Activated naive CD4-positive, alpha-beta T cell treated with anti-CD3 and anti-CD28 coated beads, Interleukin-2, amount 50 U/mL, for 24 hours (primary cell): ENCODE measurements around the gene SYNDIG1.

ENCODE experiments used
- H3K27ac Mint-ChIP-seq: one replicate; pipeline ENCODE4 v1.8.0; 2021; ENCODE audit warnings: mild to moderate bottlenecking, mixed read lengths
- H3K27me3 Mint-ChIP-seq: one replicate; pipeline ENCODE4 v1.8.0; 2021; ENCODE audit warnings: mixed read lengths
- H3K36me3 Mint-ChIP-seq: one replicate; pipeline ENCODE4 v1.8.0; 2021; ENCODE audit warnings: mixed read lengths
- H3K4me1 Mint-ChIP-seq: one replicate; pipeline ENCODE4 v1.8.0; 2021; ENCODE audit warnings: mixed read lengths
- H3K4me3 Mint-ChIP-seq: one replicate; pipeline ENCODE4 v1.8.0; 2021; ENCODE audit warnings: mild to moderate bottlenecking, mixed read lengths
- H3K9me3 Mint-ChIP-seq: one replicate; pipeline ENCODE4 v1.8.0; 2021; ENCODE audit warnings: mixed read lengths

Gene SYNDIG1

DNA sequence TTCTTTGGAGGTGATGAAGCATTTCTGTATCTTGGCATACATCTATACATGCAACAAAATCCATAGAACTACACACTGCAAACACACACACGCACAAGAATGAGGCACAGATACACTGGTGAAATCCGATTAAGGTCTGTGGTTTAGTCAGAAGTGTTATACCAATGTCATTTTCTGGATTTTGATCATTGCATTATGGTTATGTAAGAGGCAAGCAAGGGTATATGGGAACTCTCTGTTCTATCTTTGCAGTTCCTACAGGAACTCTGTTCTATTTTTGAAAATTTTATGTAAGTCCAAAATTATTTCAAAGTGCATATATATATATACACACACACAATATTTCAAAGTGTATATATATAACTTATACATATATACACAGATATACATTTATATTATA lies 101.7 kb downstream of the SYNDIG1 start:
- Mint-ChIP-seq H3K27ac (no peak overlapping the region), H3K27me3 (no peaks in the 10 kb centered on the region), H3K4me3 (no peak overlapping the region)

DNA sequence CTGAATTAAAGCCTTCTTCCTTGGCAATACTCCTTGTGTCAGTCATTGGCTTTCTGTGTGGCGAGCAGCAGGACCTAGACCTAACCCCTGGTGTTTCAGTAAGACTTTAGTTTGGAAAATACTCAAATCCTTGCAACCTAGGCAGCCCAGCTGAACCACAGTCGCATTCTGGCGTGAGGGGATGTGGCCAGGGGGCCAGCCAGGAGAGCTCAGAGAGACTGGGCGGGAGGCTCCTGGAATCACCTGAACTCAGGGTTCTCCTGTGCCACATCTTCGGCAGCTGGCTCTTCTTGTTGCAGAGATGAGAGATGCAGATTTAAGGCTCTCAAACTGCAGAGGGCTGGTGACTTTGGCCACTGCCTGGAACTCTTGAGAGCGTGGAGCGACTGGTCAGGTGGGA lies 102.7 kb downstream of the SYNDIG1 start:
- H3K4me1 Mint-ChIP-seq, result no peaks in the 10 kb centered on the region
- no peak overlapping the region for H3K4me3 Mint-ChIP-seq
- H3K27ac Mint-ChIP-seq, result no peak overlapping the region
- H3K36me3 Mint-ChIP-seq, result no peaks in the 10 kb centered on the region
- H3K27me3 Mint-ChIP-seq, result no peaks in the 10 kb centered on the region
- no peaks in the 10 kb centered on the region for H3K9me3 Mint-ChIP-seq

More for the DNA sequence above, 101.7 kb downstream of the SYNDIG1 start:
- no peaks in the 10 kb centered on the region for H3K4me1 Mint-ChIP-seq
- no peaks in the 10 kb centered on the region for H3K36me3 Mint-ChIP-seq
- no peaks in the 10 kb centered on the region for H3K9me3 Mint-ChIP-seq

DNA sequence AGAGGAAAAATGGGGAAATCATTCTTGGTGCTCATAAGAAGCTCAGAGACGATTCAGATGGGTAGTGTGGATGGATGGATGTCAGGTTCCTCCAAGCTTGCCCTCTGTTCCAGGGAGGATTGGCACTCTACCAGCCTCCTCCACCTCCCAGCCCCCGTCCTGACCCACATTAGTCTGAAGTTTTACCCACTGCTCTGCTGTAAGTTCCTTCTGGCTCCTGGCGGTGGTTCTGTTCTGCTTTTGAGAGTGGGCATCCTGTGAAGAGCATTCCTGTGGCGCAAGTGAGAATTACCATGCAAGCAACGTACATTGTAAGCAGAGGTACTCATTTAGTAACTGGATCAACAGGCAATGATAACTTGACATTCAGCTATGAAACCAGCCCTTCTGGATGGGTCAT lies 103.4 kb downstream of the SYNDIG1 start:
- Mint-ChIP-seq H3K27me3 (no peaks in the 10 kb centered on the region), H3K4me3 (no peak overlapping the region), H3K27ac (no peak overlapping the region), H3K4me1 (no peaks in the 10 kb centered on the region), H3K9me3 (no peaks in the 10 kb centered on the region), H3K36me3 (no peaks in the 10 kb centered on the region)

DNA sequence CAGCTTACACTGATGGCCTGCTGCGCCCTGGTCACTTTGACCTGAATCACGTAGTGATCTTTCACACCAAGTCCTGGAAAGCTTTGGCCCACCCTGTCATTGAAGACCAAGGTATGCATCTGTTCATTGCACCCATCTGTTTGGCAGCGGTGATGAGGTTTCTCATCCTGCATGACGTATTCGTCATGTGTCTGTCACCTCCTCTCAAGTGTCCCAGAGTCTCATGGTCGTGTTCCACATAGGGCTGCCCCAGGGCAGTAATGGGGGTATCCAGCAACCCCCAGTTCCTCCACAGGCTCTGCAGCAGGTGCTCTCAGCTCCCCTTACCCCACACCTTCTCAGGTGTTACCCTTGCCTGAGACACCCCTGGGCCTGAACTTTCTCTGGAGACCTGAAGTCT lies 104.1 kb downstream of the SYNDIG1 start:
- no peak overlapping the region for H3K27ac Mint-ChIP-seq
- no peaks in the 10 kb centered on the region for H3K4me1 Mint-ChIP-seq
- H3K27me3 Mint-ChIP-seq, result no peaks in the 10 kb centered on the region
- H3K36me3 Mint-ChIP-seq, result no peaks in the 10 kb centered on the region
- no peaks in the 10 kb centered on the region for H3K9me3 Mint-ChIP-seq
- H3K4me3 Mint-ChIP-seq, result no peak overlapping the region

DNA sequence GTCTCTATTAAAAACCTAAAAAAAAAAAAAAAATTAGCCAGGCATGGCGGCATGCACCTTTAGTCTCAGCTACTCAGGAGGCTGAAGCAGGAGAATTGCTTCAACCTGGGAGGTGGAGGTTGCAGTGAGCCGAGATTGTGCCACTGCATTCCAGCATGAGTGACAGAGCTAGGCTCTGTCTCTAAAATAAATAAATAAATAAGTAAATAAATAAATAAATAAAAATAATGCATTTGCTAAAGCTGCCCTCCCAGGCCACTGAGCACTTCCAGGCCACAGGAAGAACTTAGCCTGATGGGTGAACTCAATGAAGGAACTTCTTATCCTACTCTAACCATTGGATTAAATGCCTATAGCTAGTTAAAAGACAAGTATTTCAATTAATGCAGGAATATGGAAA lies 104.9 kb downstream of the SYNDIG1 start:
- Mint-ChIP-seq H3K4me1 (no peaks in the 10 kb centered on the region), H3K36me3 (no peaks in the 10 kb centered on the region), H3K27ac (no peak overlapping the region), H3K9me3 (no peaks in the 10 kb centered on the region), H3K4me3 (no peak overlapping the region), H3K27me3 (no peaks in the 10 kb centered on the region)

DNA sequence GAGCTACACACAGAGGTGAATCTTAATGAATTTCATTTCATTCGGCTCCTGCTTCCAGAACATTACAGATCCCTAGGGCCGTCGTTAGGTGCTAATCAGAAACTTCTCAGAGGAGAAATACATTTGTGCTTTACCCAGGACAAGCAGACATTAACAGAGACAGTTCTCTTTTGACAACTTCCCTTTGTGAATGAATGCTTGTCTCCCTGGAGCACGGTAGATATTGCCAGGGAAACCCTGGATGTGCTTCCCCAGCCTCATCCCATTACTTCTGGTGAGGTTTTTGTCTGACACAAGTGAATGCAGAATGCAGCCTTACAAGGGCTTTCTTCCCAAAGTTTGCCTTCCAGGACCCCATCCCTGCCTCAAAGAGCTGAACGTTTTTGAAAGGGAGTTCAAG lies 105.4 kb downstream of the SYNDIG1 start:
- Mint-ChIP-seq H3K9me3 (no peaks in the 10 kb centered on the region), H3K36me3 (no peaks in the 10 kb centered on the region), H3K27me3 (no peaks in the 10 kb centered on the region), H3K4me3 (no peak overlapping the region), H3K27ac (no peak overlapping the region), H3K4me1 (no peaks in the 10 kb centered on the region)

DNA sequence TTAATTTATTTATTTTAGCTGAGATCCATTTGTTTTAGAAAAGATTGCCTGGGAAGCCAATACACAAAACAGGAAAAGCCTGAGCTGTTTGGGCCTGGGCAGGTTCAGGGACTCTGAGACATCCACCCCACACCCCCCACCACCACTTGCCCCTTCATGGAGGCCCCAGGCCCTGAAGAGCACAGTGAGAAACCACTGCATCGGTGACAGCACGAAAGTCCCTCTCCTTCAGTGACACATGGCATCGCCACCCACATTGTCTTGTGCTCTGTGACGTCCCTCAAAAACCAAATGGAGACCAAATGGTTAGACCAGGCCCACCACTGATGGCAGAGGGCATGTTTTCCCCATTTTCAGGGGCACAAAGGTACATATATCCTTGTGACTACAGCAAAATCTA lies 106.4 kb downstream of the SYNDIG1 start:
- Mint-ChIP-seq H3K27ac (no peak overlapping the region), H3K27me3 (no peaks in the 10 kb centered on the region), H3K9me3 (no peaks in the 10 kb centered on the region), H3K4me1 (no peaks in the 10 kb centered on the region), H3K36me3 (no peaks in the 10 kb centered on the region), H3K4me3 (no peak overlapping the region)

DNA sequence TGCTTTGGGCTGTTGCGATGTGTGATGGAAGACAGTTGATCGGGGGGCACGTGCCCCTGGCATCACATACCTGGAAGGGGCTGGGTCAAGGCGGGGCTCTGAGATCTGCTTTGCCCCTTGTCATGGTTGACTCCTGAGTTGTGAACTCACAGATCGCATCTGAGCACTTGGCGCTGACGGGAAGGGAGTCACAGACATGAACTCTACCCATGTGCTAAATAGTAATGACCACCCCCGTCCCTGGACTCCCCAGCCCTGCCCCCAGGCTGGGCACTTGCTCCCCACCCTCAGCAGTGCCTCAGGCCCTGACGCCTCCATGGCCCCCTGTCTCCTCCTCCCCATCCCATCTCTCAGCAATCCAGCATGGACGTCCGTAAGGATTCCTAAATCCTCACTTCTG lies 107.0 kb downstream of the SYNDIG1 start:
- H3K9me3 Mint-ChIP-seq, result no peaks in the 10 kb centered on the region
- no peak overlapping the region for H3K4me3 Mint-ChIP-seq
- H3K4me1 Mint-ChIP-seq, result no peaks in the 10 kb centered on the region
- H3K36me3 Mint-ChIP-seq, result no peaks in the 10 kb centered on the region
- no peak overlapping the region for H3K27ac Mint-ChIP-seq
- no peaks in the 10 kb centered on the region for H3K27me3 Mint-ChIP-seq

DNA sequence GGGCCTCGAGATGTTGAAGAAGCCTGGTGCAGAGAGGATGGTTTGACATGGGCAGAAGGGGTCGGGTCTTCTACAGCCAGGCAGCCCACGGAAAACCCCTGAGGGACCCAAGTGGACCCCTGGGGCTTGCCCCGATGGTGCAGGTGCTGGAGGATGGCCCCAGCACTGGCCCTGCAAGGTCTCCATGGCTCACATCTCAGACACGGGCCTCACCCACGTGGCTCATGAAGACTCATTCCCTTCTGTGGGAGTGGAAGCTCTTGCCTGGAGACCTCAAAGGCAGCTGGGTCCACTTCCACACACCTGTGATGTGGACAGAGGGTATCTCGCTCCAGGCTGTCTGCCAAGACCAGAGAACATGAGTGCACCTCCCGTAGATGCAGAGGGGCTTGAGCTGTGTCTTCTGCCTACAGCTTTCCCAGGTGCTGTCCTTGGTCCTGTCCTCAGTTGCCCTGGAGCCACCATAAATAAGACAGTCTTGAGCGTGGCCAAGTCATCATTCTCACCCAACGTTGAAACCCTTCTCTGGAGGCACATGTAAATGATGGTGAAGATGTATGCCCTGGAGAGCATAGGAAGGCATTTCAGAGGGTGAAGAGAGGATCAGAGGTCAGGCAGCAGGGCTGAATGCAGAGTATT lies 108.0 kb downstream of the SYNDIG1 start:
- H3K27ac Mint-ChIP-seq, result no peak overlapping the region
- H3K9me3 Mint-ChIP-seq, result no peaks in the 10 kb centered on the region
- no peaks in the 10 kb centered on the region for H3K27me3 Mint-ChIP-seq
- no peak overlapping the region for H3K4me3 Mint-ChIP-seq
- H3K4me1 Mint-ChIP-seq, result no peaks in the 10 kb centered on the region
- H3K36me3 Mint-ChIP-seq, result no peaks in the 10 kb centered on the region

DNA sequence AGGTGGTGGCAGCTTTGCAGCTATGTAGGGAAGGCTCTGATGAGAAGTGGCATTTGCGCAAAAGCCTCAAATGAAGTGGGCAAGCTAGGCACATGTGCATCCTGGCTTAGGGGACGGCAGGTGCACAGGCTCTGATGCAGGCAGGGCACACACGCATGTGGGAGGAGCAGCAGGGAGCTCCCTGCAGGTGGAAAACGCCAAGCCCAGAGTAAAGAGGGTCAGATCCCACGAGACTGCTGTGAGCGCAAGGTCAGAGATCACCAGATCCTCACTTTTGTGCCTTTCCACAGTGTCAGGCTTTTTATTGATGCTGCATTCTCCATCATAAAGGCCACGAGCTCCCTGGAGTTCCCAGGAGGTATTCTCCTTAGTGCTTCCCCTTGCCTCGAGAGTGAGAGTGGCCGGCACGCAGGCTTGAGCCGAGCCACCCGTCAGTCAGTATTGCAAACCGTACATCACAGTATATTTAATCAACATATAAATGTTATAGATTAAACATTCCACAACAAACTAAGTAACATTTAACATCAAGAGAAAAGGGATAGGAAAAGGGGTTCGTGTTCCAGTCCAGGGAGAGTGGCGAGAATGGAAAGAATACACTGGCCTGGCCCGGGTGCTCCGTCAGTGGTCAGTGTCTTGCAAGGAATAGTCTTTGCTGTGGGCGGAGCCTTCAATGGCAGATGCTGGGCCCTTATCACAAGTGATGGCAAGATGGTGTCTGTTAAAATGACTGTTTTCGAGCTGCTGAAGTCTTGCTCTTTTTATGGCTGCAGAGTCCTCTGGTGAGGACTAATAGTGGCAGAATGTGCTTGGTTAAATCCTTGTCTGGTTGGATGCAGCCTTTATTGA lies 109.4 kb downstream of the SYNDIG1 start:
- H3K27ac Mint-ChIP-seq, result no peak overlapping the region
- no peaks in the 10 kb centered on the region for H3K9me3 Mint-ChIP-seq
- no peaks in the 10 kb centered on the region for H3K36me3 Mint-ChIP-seq
- no peaks in the 10 kb centered on the region for H3K27me3 Mint-ChIP-seq
- no peak overlapping the region for H3K4me3 Mint-ChIP-seq
- H3K4me1 Mint-ChIP-seq, result no peaks in the 10 kb centered on the region

DNA sequence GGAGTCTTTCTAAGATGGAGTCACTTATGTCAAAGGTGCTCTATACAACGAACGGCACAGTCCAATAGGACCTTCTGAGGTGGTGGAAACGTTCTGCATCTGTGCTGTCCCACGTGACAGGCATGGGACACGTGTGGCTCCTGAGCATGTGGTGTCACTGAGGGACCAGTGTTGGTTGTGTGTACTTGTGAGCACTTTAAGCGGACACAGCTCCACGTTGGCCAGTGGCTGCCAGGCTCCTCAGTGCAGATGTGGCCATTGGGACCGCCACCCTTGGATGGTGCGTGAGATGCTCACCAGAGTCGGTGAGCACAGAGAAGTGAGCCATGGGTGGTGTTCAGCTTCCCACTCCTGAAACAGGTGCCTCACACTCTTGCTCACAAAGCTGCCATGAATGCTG lies 110.0 kb downstream of the SYNDIG1 start:
- no peak overlapping the region for H3K27ac Mint-ChIP-seq
- no peaks in the 10 kb centered on the region for H3K36me3 Mint-ChIP-seq
- no peaks in the 10 kb centered on the region for H3K4me1 Mint-ChIP-seq
- H3K4me3 Mint-ChIP-seq, result no peak overlapping the region
- H3K9me3 Mint-ChIP-seq, result no peaks in the 10 kb centered on the region
- no peaks in the 10 kb centered on the region for H3K27me3 Mint-ChIP-seq

DNA sequence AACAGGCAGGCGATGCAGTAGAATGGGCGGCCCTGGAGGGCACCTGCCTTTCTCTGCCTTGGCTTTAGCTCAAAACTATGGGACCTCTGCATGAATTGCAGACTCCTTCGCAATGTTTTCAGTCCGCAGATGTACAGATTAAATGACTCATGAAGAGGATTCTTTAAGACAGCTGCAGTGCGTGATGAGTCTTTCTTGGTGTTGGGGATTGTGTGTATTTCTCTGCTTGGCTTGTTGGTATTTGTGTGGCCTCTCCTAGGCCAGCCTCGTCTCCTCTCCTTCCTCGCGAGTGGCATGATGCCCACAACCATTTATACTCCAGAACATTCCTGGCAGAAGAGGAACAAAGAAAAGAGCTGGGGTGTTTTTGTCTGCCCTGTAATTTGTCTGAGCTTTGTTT lies 110.6 kb downstream of the SYNDIG1 start:
- Mint-ChIP-seq H3K27ac (no peak overlapping the region), H3K9me3 (no peaks in the 10 kb centered on the region), H3K4me1 (no peaks in the 10 kb centered on the region), H3K27me3 (no peaks in the 10 kb centered on the region), H3K36me3 (no peaks in the 10 kb centered on the region), H3K4me3 (no peak overlapping the region)

DNA sequence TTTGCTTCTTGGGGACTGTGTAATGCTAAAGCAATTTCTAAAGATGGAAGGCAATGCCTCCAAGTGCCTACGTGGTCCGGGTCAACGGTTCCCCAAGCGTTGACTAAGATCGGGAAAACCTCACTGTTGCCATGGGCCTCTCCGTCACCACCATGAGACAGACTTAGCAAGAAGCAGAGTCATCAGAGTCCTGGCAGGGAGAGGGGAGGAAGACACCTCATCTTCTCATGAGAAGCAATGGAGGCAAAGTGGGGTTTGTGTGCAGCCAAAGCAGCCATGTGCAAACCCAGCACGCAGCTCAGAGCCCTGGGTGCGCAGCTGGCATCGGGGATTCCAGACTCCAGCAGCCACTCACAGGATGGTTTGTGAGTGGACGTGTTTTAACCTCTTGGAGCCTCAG lies 111.4 kb downstream of the SYNDIG1 start:
- no peaks in the 10 kb centered on the region for H3K4me1 Mint-ChIP-seq
- no peaks in the 10 kb centered on the region for H3K36me3 Mint-ChIP-seq
- H3K4me3 Mint-ChIP-seq, result no peak overlapping the region

DNA sequence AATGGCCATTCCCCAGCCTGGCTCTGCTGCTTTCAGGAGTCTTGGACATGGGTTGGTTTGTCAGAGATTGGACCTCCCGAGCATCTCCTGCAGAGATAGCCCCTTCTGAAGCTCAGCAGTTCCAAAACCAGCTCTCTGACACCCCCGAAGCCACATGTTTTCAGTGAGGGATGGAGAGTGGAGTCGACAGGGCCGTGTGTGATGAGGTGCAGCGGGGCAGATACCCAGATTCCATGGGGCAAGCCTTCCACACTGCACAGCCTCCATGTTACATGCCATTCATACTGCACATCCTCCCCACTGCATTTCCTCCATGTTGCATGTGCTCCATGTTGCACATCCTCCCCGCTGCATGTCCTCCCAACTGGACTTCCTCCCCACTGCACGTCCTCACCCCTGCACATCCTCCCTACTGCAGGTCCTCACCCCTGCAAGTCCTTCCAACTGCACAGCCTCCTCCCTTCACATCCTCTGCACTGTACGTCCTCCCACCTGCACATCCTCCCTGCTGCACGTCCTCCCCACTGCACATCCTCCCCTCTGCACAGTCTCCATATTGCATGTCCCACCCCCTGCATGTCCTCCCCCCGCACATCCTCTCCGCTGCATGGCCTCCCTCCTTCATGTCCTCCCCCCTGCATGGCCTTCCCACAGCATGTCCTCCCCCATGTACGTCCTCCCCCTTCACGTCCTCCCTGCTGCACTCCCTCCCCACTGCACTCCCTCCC lies 112.2 kb downstream of the SYNDIG1 start:
- Mint-ChIP-seq H3K27me3 (no peaks in the 10 kb centered on the region), H3K27ac (no peak overlapping the region), H3K36me3 (no peaks in the 10 kb centered on the region), H3K4me1 (no peaks in the 10 kb centered on the region), H3K4me3 (no peak overlapping the region), H3K9me3 (no peaks in the 10 kb centered on the region)

More for the DNA sequence above, 111.4 kb downstream of the SYNDIG1 start:
- H3K9me3 Mint-ChIP-seq, result no peaks in the 10 kb centered on the region
- H3K27ac Mint-ChIP-seq, result no peak overlapping the region
- H3K27me3 Mint-ChIP-seq, result no peaks in the 10 kb centered on the region

DNA sequence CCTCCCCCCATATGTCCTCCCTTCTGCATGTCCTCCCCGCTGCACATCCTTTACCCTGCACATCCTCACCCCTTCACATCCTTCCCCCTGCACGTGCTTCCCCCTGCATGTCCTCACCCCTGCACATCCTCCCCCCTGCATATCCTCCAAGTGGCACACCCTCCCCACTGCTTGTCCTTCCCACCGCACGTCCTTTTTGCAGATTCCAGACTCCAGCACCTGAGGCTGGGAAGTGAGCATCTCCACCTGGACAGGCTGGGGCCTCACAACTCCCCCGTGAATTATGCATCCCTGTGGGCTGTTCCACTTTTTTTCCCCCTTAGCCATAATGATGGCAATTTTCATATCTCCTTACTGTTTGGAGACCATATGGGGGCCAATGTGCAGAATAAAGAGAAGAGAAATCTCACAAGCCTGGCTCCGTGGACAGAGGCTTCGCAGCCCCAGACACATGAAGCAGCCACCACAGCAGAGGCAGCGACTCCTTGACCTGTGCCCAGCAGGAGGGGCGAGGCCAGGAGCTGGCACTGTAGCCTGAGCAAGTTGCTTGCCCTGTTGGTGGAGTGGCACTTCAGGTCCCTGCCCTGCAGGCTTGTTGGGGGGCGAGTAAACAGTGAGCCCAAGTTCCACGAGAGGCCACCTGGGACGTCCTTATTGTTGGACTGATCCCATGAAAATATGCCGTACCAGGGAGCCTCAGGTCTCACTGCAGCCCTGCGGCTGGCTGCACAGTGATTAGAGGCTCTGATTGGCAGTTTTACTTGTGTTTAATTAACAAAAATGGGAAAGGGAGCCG lies 113.1 kb downstream of the SYNDIG1 start:
- H3K27me3 Mint-ChIP-seq, result no peaks in the 10 kb centered on the region
- H3K4me3 Mint-ChIP-seq, result no peak overlapping the region
- H3K36me3 Mint-ChIP-seq, result no peaks in the 10 kb centered on the region
- no peaks in the 10 kb centered on the region for H3K4me1 Mint-ChIP-seq
- H3K27ac Mint-ChIP-seq, result no peak overlapping the region
- H3K9me3 Mint-ChIP-seq, result no peaks in the 10 kb centered on the region
